Measurements from ENCODE around the gene KCNN2.
A peak's percentile ranks its signal among the peaks of the same experiment; 100 is the strongest.

Gene KCNN2

GRCh38 chr5:114362977-114363761 is 1.3 kb downstream of the KCNN2 start:
- DNase-seq, result peak in 1 of 2 donors; percentile 2

- no peak for DNase-seq
These were observed 2.0 kb downstream of the KCNN2 start for GRCh38 chr5:114363837-114364236.

GRCh38 chr5:114367029-114367428 is 5.2 kb downstream of the KCNN2 start:
- no peak for DNase-seq

GRCh38 chr5:114369680-114370417 is 8.0 kb downstream of the KCNN2 start:
- DNase-seq, result no peak

- DNase-seq, result no peak
These were observed 15.4 kb downstream of the KCNN2 start for GRCh38 chr5:114377050-114377844.

- DNase-seq, result no peak
These were observed 16.1 kb downstream of the KCNN2 start for GRCh38 chr5:114377946-114378345.

GRCh38 chr5:114380721-114381120 is 18.9 kb downstream of the KCNN2 start:
- no peak for DNase-seq

- no peak for DNase-seq
These were observed 25.6 kb downstream of the KCNN2 start for GRCh38 chr5:114387433-114387832.

- DNase-seq, result no peak
These were observed 28.6 kb downstream of the KCNN2 start for GRCh38 chr5:114390431-114390830.

GRCh38 chr5:114391321-114391720 is 29.5 kb downstream of the KCNN2 start:
- no peak for DNase-seq

- DNase-seq, result no peak
These were observed 31.3 kb downstream of the KCNN2 start for GRCh38 chr5:114393159-114393558.

GRCh38 chr5:114402206-114402605 is 40.3 kb downstream of the KCNN2 start:
- DNase-seq, result no peak

GRCh38 chr5:114407783-114408182 is 45.9 kb downstream of the KCNN2 start:
- DNase-seq, result no peak

- DNase-seq, result no peak
These were observed 47.0 kb downstream of the KCNN2 start for GRCh38 chr5:114408847-114409246.

- DNase-seq, result no peak
These were observed 49.6 kb downstream of the KCNN2 start for GRCh38 chr5:114411380-114411931.

GRCh38 chr5:114412510-114413171 is 50.8 kb downstream of the KCNN2 start:
- DNase-seq, result no peak

GRCh38 chr5:114415760-114416159 is 53.9 kb downstream of the KCNN2 start:
- no peak for DNase-seq

- DNase-seq, result no peak
These were observed 54.4 kb downstream of the KCNN2 start for GRCh38 chr5:114416254-114416653.

- DNase-seq, result no peak
These were observed 55.6 kb downstream of the KCNN2 start for GRCh38 chr5:114417519-114417918.

- DNase-seq, result no peak
These were observed 56.6 kb downstream of the KCNN2 start for GRCh38 chr5:114418176-114419066.

GRCh38 chr5:114419067-114419388 is 57.2 kb downstream of the KCNN2 start:
- no peak for DNase-seq

- no peak for DNase-seq
These were observed 58.1 kb downstream of the KCNN2 start for GRCh38 chr5:114419959-114420358.

All from stimulated activated CD4-positive, alpha-beta T cell treated with anti-CD3 and anti-CD28 coated beads, Interleukin-2, amount 100 ng/mL, for 24 hours (primary cell).